ENCODE data around the gene SPPL3. TPM values are rescaled to one million over a fixed set of nuclear protein-coding genes. Genes with fewer than 3 reads are reported as not detected.

Gene SPPL3
- total and polyA plus RNA-seq, 2 donors from 2014 or later, result 23.8 to 51.9 TPM

DNA sequence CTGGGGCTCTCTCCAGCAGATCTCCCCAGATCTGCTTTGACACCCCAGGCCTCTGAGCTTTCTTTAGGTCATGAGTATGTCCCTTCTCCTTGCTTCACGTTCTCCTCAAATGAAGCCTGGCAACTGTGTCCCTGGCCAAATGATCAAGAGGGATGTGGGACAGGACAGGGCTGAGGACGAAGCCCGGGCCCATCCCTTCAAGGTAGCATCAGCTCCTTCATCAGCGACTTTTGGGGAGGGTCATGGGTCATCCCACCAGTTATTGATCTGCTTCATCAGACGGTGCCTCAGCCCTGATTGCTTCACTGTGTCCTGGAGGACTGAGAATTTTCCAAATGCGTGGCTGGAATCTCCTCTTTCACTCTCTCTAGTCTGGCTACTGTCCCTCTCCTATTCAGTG, 146.2 kb downstream of the SPPL3 start:
- Histone ChIP-seq H3K27ac (ENCODE audit: low read depth in 2 of 2, low read length in 2 of 2) (no peak overlapping the region), H3K9me3 (ENCODE audit: control insufficient read depth in 2 of 3, insufficient read depth in 1 of 3, low read length in 3 of 3) (no peaks in the 10 kb centered on the region), H3K4me3 (ENCODE audit: low read length in 3 of 3) (no peak overlapping the region), H3K9ac (ENCODE audit: low read length in 3 of 3) (no peak overlapping the region), H3K4me1 (ENCODE audit: control insufficient read depth in 2 of 3, insufficient read depth in 2 of 3, low read depth in 1 of 3, low read length in 3 of 3) (peaks cover 0 to 5% (median 0%) of the 10 kb centered on the region in 3 donors), H3K36me3 (ENCODE audit: control insufficient read depth in 2 of 3, insufficient read depth in 3 of 3, low read length in 3 of 3) (peaks cover 0 to 13% (median 2%) of the 10 kb centered on the region in 3 donors), H3K27me3 (ENCODE audit: control insufficient read depth, insufficient read depth, low read length) (no peaks in the 10 kb centered on the region)
- intact Hi-C loops (cut with DNase I), result no loop called here
- DNase-seq, result peak in 1 of 5 donors; percentile 41
- TF ChIP-seq, protein P1, sequence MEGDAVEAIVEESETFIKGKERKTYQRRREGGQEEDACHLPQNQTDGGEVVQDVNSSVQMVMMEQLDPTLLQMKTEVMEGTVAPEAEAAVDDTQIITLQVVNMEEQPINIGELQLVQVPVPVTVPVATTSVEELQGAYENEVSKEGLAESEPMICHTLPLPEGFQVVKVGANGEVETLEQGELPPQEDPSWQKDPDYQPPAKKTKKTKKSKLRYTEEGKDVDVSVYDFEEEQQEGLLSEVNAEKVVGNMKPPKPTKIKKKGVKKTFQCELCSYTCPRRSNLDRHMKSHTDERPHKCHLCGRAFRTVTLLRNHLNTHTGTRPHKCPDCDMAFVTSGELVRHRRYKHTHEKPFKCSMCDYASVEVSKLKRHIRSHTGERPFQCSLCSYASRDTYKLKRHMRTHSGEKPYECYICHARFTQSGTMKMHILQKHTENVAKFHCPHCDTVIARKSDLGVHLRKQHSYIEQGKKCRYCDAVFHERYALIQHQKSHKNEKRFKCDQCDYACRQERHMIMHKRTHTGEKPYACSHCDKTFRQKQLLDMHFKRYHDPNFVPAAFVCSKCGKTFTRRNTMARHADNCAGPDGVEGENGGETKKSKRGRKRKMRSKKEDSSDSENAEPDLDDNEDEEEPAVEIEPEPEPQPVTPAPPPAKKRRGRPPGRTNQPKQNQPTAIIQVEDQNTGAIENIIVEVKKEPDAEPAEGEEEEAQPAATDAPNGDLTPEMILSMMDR (IDR thresholded peaks at IDR 0.05; ENCODE audit: borderline replicate concordance, extremely low read depth, insufficient read depth), result no peak
- no peak for FAIRE-seq

DNA sequence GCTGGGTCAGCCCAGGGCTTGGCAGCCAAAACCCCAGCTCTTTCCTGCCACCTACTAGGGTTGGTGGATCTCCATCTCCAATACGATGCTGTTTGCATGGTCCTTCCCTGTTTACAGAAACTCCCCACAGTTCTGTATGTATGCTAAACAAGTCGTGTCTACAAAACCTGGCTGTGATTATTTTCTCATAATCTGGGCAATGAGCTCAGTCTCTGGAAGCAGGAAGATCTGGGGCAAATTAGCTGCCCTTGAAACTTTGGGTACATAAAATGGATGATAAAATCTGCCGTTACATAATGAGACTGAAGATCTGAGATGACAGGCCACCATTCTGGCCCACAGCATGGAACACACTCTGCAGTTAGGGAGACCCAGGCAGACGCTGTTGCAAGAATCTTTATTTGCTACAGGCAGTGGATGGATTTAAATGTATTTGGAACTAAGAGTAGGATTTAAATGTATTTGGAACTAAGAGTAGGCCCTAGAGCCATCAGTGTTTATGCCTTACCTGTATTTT, 146.9 kb downstream of the SPPL3 start:
- no peak for FAIRE-seq
- no peak overlapping the region for H3K4me3 ChIP-seq (ENCODE audit: low read length in 3 of 3)
- H3K36me3 ChIP-seq (ENCODE audit: control insufficient read depth in 2 of 3, insufficient read depth in 3 of 3, low read length in 3 of 3), result peaks cover 0 to 11% (median 0%) of the 10 kb centered on the region in 3 donors
- H3K27me3 ChIP-seq (ENCODE audit: control insufficient read depth, insufficient read depth, low read length), result no peaks in the 10 kb centered on the region
- no peak overlapping the region for H3K9ac ChIP-seq (ENCODE audit: low read length in 3 of 3)
- no peak for DNase-seq
- TF ChIP-seq, protein P1 (IDR thresholded peaks at IDR 0.05; ENCODE audit: borderline replicate concordance, extremely low read depth, insufficient read depth), result no peak
- H3K4me1 ChIP-seq (ENCODE audit: control insufficient read depth in 2 of 3, insufficient read depth in 2 of 3, low read depth in 1 of 3, low read length in 3 of 3), result peaks cover 0 to 5% (median 0%) of the 10 kb centered on the region in 3 donors
- H3K27ac ChIP-seq (ENCODE audit: low read depth in 2 of 2, low read length in 2 of 2), result no peak overlapping the region
- no peaks in the 10 kb centered on the region for H3K9me3 ChIP-seq (ENCODE audit: control insufficient read depth in 2 of 3, insufficient read depth in 1 of 3, low read length in 3 of 3)
- intact Hi-C loops (cut with DNase I), result no loop called here

DNA sequence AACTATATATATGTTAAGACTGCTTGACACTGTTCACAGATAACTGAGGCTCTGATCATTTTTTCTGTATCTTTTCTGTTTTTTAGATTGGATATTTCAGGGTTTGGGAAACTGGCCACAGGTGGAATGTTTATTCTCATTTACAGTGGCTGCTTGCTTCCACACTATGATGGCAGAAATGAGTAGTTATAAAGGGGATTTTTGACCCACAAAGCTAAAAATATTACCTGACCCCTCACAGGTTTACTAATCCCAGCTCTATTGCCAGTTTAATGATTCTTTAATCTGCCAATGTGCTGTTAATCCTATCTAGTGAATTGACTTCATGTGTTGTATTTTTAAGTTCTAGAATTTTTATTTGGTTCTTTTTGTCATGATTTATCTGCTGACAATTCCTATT, 148.9 kb downstream of the SPPL3 start:
- TF ChIP-seq, protein P1 (IDR thresholded peaks at IDR 0.05; ENCODE audit: borderline replicate concordance, extremely low read depth, insufficient read depth), result no peak
- no peak for DNase-seq
- no peak overlapping the region for H3K9ac ChIP-seq (ENCODE audit: low read length in 3 of 3)
- no peak overlapping the region for H3K4me3 ChIP-seq (ENCODE audit: low read length in 3 of 3)
- intact Hi-C loops (cut with DNase I), result no loop called here
- H3K9me3 ChIP-seq (ENCODE audit: control insufficient read depth in 2 of 3, insufficient read depth in 1 of 3, low read length in 3 of 3), result no peaks in the 10 kb centered on the region
- no peaks in the 10 kb centered on the region for H3K27me3 ChIP-seq (ENCODE audit: control insufficient read depth, insufficient read depth, low read length)
- no peak overlapping the region for H3K27ac ChIP-seq (ENCODE audit: low read depth in 2 of 2, low read length in 2 of 2)
- no peaks in the 10 kb centered on the region for H3K36me3 ChIP-seq (ENCODE audit: control insufficient read depth in 2 of 3, insufficient read depth in 3 of 3, low read length in 3 of 3)
- no peak for FAIRE-seq
- no peaks in the 10 kb centered on the region for H3K4me1 ChIP-seq (ENCODE audit: control insufficient read depth in 2 of 3, insufficient read depth in 2 of 3, low read depth in 1 of 3, low read length in 3 of 3)

DNA sequence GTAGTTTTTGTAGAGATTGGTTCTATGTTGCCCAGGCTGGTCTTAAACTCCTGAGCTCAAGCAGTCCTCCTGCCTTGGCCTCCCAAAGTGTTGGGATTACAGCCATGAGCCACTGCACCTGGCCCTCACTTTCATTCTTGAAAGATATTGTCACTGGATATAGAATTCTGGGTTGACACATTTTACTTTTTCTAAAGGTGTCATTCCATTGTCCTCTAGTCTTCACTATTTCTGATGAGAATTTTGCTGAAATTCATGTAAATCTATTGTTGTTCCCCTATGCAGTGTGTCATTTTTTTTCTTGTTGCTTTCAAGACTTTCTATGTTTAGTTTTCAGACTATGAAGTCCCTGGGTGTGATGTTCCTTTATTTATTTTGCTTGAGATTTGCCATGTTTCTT, 149.4 kb downstream of the SPPL3 start:
- intact Hi-C loops (cut with DNase I), result no loop called here
- Histone ChIP-seq H3K36me3 (ENCODE audit: control insufficient read depth in 2 of 3, insufficient read depth in 3 of 3, low read length in 3 of 3) (no peaks in the 10 kb centered on the region), H3K4me3 (ENCODE audit: low read length in 3 of 3) (no peak overlapping the region), H3K9me3 (ENCODE audit: control insufficient read depth in 2 of 3, insufficient read depth in 1 of 3, low read length in 3 of 3) (no peaks in the 10 kb centered on the region), H3K27ac (ENCODE audit: low read depth in 2 of 2, low read length in 2 of 2) (no peak overlapping the region), H3K4me1 (ENCODE audit: control insufficient read depth in 2 of 3, insufficient read depth in 2 of 3, low read depth in 1 of 3, low read length in 3 of 3) (no peaks in the 10 kb centered on the region), H3K9ac (ENCODE audit: low read length in 3 of 3) (no peak overlapping the region), H3K27me3 (ENCODE audit: control insufficient read depth, insufficient read depth, low read length) (no peaks in the 10 kb centered on the region)
- TF ChIP-seq, protein P1 (IDR thresholded peaks at IDR 0.05; ENCODE audit: borderline replicate concordance, extremely low read depth, insufficient read depth), result no peak
- DNase-seq (no peak), FAIRE-seq (no peak)

Measured in kidney (tissue), 14 donors.